HepG2 (cell line): Measurements from ENCODE around the gene RTEL1. TPM values are rescaled to one million over a fixed set of nuclear protein-coding genes. Genes with fewer than 3 reads are reported as not detected.
A peak's percentile ranks its signal among the peaks of the same experiment; 100 is the strongest.

Experiments
- ATF5 ChIP-seq: sonication (generic); formaldehyde crosslinking; IDR thresholded peaks from 2 replicates; pipeline ENCODE4 v1.4.0; 2020; ENCODE audit warnings: mild to moderate bottlenecking, low read depth, missing genetic modification reagents
- CREB1 ChIP-seq, 2 experiments: fragments of 450-650 bp in 1 of 2; IDR thresholded peaks; 2 replicates each; pipeline ENCODE4 v1.6.1; 2016 to 2017; ENCODE audit warnings: control low read depth in 1 of 2, mild to moderate bottlenecking in 1 of 2, missing compliant biosample characterization in 1 of 2, missing genetic modification characterization in 1 of 2
- GPN1 ChIP-seq: sonication (generic); formaldehyde crosslinking; IDR thresholded peaks from 2 replicates; pipeline ENCODE4 v1.5.1; 2020; ENCODE audit warnings: missing genetic modification reagents, borderline replicate concordance
- GZF1 ChIP-seq: sonication (generic); formaldehyde crosslinking; IDR thresholded peaks from 2 replicates; pipeline ENCODE4 v1.5.1; 2020; ENCODE audit warnings: mild to moderate bottlenecking, missing genetic modification reagents
- IRF9 ChIP-seq: sonication (generic); formaldehyde crosslinking; IDR thresholded peaks from 2 replicates; pipeline ENCODE4 v1.8.0; 2022; ENCODE audit warnings: missing genetic modification reagents, mild to moderate bottlenecking, borderline replicate concordance
- MAF1 ChIP-seq: sonication (generic); formaldehyde crosslinking; IDR thresholded peaks from 2 replicates; pipeline ENCODE4 v1.5.0; 2020; ENCODE audit warnings: missing genetic modification reagents, borderline replicate concordance
- MAFF ChIP-seq: IDR thresholded peaks from 2 replicates; pipeline ENCODE4 v1.6.1; 2011; ENCODE audit warnings: low read depth, low read length, improper control_type of control experiment
- NCOA2 ChIP-seq: sonication (generic); formaldehyde crosslinking; IDR thresholded peaks from 2 replicates; pipeline ENCODE4 v1.8.0; 2022; ENCODE audit warnings: inconsistent platforms
- PAWR ChIP-seq: sonication (generic); formaldehyde crosslinking; IDR thresholded peaks from 2 replicates; pipeline ENCODE4 v1.4.0; 2020; ENCODE audit warnings: missing genetic modification reagents, mild to moderate bottlenecking, borderline replicate concordance
- SNAPC5 ChIP-seq: sonication (generic); formaldehyde crosslinking; IDR thresholded peaks from 2 replicates; pipeline ENCODE4 v1.8.1; 2023; ENCODE audit warnings: mild to moderate bottlenecking, missing genetic modification reagents, borderline replicate concordance
- THAP7 ChIP-seq: sonication (generic); formaldehyde crosslinking; IDR thresholded peaks from 2 replicates; pipeline ENCODE4 v1.8.1; 2023; ENCODE audit warnings: mild to moderate bottlenecking, missing genetic modification reagents
- THYN1 ChIP-seq: sonication (generic); formaldehyde crosslinking; IDR thresholded peaks from 2 replicates; pipeline ENCODE4 v1.8.1; 2023; ENCODE audit warnings: low read depth, mild to moderate bottlenecking, moderate library complexity, missing genetic modification reagents, borderline replicate concordance
- ZBED4 ChIP-seq: sonication (generic); formaldehyde crosslinking; IDR thresholded peaks from 2 replicates; pipeline ENCODE4 v1.4.0; 2020; ENCODE audit warnings: missing genetic modification reagents, borderline replicate concordance
- ZNF34 ChIP-seq: sonication (generic); formaldehyde crosslinking; IDR thresholded peaks from 2 replicates; pipeline ENCODE4 v1.4.0; 2020; ENCODE audit warnings: mild to moderate bottlenecking, missing genetic modification reagents, borderline replicate concordance
- ZNF781 ChIP-seq: sonication (generic); formaldehyde crosslinking; IDR thresholded peaks from 2 replicates; pipeline ENCODE4 v1.5.1; 2020; ENCODE audit warnings: borderline replicate concordance, mild to moderate bottlenecking, missing genetic modification reagents; ENCODE audit errors: not compliant biosample characterization
- ZSCAN29 ChIP-seq: sonication (generic); formaldehyde crosslinking; conservative IDR thresholded peaks from 2 replicates; pipeline ENCODE4 v1.4.0; 2020; ENCODE audit warnings: mild to moderate bottlenecking, missing genetic modification reagents
- polyA plus RNA-seq, 8 experiments: library from polyadenylated mRNA; depleted of rRNA in 3 of 8; stranded (reverse) in 7 of 8; unstranded in 1 of 8; fragments of >200 nt; fragmentation: Illumina TruSeq in 4 of 8; extraction: Trizol in 4 of 8; gene quantifications; 2 replicates each; pipeline versions ENCODE4 v1.2.1 to v1.2.3, GENCODE V29; 2011 to 2016; ENCODE audit warnings: low read depth in 4 of 8, missing spikeins in 1 of 8, mixed read lengths in 1 of 8; ENCODE audit not compliant: insufficient read depth in 1 of 8
- total RNA-seq, 5 experiments: library from RNA; depleted of rRNA; stranded (reverse); fragments of >200 nt; fragmentation: Illumina TruSeq; extraction: Trizol; gene quantifications; 2 replicates each; pipeline ENCODE4 v1.2.3, GENCODE V29; 2016; ENCODE audit warnings: low read depth in 1 of 5
- TF ChIP-seq, protein P1 (sequence below): sonication (generic); formaldehyde crosslinking; IDR thresholded peaks from 2 replicates; pipeline ENCODE4 v1.5.0; 2020; ENCODE audit warnings: missing genetic modification reagents, mild to moderate bottlenecking, borderline replicate concordance

The RTEL1 gene
- total and polyA plus RNA-seq, 2 of the 13 experiments (the other 11 are each of a cell fraction or from before 2014, with no cell fraction given) = 21.8 to 36.4 TPM

DNA sequence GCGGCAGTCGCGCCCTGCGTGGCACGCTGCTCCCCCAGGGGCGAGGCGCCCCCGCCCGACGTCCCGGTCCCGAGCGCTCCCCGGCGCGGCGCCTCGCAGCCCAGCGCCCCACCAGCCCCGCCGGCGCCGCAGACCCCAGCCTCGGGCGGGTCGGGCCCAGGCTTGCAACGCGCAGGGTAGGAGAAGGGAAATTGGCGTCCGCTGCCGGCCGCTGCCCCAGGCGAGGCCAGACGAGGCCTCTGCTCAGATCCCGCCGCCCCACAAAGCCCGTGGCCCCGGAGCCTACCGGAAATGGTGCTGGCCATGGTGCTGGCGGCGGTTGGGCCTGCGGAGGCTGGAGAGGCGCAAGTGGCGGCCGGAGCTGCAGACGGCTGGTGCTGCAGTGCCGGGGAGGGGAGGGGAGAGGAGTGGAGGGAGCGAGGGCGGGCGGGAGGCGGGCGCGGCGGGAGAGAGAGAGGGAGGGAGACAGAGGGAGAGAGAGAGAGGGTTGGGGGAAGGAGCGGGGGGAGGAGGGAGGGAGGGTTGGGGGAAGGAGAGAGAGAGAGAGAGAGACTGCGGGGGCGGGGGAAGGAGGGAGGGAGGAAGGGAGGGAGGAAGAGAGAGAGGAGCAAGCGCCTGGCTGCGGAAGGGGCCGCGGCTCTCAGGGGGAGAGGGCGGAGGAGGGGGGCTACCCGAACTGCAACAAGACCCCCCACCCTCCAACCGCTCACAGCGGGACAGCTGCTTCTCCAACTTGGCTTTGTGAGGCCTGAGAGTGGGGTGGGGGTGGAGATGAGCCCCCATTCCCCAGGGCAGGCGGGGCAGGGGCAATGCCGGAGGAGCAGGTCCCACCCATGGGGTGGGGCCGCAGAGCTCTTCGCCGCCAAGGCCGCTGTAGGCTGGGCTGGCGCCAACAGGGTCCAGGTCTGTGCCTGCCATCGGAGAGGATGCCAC is 4.8 kb upstream of the RTEL1 start, which contains the start of gene STMN3 (continued):
- TF ChIP-seq ZBED4 (CRISPR knock-in tag) (peak; percentile 97), MAF1 (CRISPR knock-in tag) (peak; percentile 95; the same call in 1 of the 2 replicates), THAP7 (peak; percentile 93), PAWR (CRISPR knock-in tag) (peak; percentile 85; the same call in 1 of the 2 replicates), NCOA2 (peak; percentile 85), GPN1 (CRISPR knock-in tag) (peak; percentile 99), GZF1 (CRISPR knock-in tag) (peak; percentile 92), ZNF781 (CRISPR knock-in tag) (peak; percentile 94), THYN1 (CRISPR knock-in tag) (no peak), ZSCAN29 (no peak; the same call in 1 of the 2 replicates), SNAPC5 (CRISPR knock-in tag) (peak; percentile 94; the same call in 1 of the 2 replicates), ATF5 (peak; percentile 96), IRF9 (peak; percentile 86), CREB1 (IDR thresholded peaks at IDR 0.05) (no peak), CREB1 (CRISPR knock-in tag; IDR thresholded peaks at IDR 0.05) (no peak), ZNF34 (CRISPR knock-in tag) (peak; percentile 88; the same call in 1 of the 2 replicates), MAFF (no peak)
- TF ChIP-seq, protein P1, sequence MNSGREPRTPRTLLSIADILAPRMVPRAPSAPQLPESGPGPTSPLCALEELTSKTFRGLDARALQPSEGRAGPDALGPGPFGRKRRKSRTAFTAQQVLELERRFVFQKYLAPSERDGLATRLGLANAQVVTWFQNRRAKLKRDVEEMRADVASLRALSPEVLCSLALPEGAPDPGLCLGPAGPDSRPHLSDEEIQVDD (CRISPR knock-in tag) = peak; percentile 87; the same call in 1 of the 2 replicates
